HG02588 (cell line): ENCODE data around the gene HPS5.
A peak's percentile ranks its signal among the peaks of the same experiment; 100 is the strongest.

Experiments
- ATAC-seq: cut with Tn5 transposase; IDR thresholded peaks from one replicate; pipeline ENCODE4 v1.9.1; 2021; ENCODE audit warnings: mild to moderate bottlenecking, moderate library complexity; ENCODE audit not compliant: unreplicated experiment

The HPS5 gene

DNA sequence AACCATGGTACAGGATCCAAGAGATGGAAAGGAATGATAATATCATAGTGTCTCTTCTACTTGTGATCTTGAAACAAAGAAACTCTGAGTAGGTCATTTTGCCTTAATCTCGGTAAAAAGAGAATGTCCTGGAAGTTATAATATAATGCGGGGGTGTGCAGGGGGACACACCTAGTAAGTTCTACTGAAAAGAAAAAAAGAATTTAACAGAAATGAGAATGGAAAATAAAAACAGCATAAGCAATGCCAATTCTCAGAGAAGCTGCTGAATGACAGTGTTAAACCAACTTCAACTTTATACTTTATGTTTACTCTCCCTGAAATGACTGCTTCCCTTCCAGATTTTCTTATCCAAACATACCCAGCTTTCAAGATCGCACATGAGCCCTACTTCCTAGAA is 2.0 kb downstream of the HPS5 start:
- ATAC-seq = no peak

DNA sequence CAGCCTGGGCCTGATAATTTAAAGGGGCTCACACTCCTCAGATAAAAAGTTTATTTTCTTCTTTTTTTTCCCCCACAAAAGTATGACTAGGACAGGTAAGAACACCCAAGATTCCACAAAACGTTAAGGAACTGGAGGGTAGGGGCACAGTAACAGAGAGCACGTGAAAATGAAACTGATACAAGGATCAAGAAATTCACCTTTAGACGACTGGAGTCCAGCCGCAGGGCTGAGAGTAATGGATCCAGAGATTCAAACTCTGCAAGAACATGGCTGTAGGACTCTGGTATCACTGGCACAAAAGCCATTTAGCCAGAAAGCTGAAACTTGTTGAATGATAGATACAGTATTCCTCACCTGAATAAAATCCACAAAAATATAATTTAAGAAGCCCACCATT is 4.4 kb downstream of the HPS5 start:
- ATAC-seq = no peak

DNA sequence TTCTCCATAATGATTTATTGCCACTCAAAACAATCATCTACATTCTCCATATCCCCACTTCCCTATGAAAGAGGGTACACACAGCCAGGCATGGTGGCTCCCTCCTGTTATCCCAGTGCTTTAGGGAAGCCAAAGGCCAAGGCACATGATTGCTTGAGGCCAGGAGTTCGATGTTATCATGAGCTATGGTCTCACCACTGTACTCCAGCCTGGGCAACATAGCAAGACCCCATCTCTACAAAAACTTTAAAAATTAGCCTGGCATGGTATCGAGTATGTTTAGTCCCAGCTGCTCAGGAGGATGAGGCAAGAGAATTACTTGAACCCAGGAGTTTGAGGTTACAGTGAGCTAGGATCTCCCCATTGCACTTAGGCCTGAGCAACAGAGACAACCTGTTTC is 6.0 kb downstream of the HPS5 start:
- ATAC-seq = no peak

DNA sequence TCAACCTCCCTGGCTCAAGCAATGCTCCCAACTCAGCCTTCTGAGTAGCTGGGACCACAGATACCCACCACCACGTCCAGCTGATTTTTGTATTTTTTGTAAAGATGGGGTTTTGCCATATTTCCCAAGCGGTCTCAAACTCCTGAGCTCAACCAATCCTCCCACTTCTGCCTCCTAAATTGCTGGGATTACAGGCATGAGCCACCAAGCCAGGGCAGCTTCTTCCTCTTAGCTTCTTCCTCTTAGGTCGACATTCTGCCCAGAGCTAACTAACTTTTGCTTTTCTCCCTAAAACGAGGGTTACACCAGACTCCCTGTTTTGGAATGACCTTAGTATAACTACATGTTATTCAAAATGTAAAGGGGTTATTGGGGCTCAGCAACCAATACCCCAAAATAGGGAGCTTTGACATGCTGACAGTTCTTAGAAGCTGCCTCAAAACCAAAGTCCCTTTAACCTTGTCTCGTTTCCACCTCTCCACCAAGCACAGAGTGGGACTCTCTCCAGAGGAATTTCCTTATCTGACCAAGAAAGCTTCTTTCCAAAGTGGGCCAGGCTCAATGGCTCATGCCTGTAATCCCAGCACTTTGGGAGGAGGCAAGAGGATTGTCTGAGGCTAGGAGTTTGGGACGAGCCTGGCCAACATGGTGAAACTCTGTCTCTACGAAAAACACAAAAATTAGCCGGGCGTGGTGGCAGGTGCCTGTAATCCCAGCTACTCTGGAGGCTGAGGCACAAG is 7.0 kb downstream of the HPS5 start:
- ATAC-seq = no peak

DNA sequence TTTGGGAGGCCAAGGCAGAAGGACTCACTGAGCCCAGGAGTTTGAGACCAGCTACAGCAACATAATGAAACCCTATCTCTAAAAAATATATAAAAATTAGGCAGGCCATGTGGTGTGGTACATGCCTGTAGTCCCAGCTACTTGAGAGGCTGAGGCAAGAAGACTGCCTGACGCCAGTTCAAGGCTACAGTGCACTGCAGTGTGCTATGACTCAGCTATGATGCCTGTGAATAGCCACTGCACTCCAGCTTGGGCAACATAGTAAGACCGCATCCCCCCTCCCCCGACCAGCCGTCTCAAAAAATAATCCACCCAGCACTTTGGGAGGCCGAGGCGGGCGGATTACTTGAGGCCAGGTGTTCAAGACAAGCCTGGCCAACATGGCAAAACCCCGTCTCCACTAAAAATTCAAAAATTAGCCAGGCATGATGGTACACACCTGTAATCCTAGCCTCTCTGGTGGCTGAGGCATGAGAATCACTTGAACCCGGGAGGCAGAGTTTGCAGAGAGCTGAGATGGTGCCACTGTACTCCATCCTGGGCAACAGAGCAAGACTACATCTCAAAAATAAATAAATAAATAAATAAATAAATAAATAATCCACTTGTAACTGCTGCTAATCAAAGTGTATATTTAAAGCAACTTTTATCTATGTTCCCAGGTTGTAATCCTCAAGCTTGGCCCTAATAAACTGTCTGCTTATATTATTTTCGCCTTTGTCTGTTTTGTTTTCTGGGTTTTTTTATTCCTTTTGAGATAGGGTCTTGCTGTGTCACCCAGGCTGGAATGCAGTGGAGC is 7.8 kb downstream of the HPS5 start:
- no peak for ATAC-seq

DNA sequence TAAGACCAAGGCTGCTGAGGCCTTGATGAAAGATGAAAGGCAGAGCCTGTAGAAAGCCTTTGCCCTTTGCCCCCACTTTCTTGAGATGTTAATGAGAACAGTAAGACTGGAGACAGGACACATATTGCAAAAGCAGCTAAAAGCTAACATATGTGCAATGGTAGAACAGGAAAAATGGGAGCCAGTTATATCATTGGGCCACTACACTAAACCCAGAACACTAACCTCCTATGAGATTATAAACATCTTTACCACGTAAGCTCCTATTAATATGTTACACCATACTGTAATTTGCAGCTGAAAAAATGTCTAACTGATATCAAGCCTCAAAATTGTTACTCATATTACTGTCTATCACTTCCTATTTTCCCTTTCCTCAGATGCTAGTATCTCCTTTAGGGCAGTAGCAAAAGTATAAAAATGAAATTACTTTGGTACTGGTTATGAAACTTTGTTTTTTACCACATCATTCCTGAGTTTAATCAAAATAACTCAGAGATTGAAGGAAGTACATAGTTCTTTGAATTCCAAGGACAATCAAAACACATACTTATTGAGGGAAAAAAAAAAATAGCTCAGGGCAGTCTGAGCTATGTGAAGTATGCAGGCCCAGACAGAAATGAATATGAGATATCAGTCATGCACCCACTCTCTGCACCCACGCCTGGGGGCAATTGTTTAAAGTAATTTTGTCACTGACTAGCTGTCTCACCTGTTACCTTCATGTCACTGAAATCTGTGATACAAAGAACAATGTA is 9.1 kb downstream of the HPS5 start:
- no peak for ATAC-seq

DNA sequence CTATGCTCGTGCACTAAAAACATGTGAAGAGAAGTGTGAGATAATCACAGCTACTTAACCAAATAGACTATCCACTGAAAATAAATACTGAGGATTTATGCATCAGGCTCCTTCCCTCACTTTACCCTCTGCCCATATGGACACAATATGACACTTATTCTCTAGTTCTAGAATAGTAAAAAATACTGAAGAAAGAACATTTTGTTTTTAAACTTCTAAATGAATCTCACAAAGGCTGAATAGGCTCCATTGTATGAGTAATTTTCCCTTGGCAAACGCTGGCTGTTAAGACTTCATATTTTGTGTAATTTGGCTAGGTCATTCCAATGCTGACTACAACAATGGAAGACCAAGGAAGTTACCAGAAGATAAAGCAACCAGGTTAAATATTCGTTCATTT is 9.9 kb downstream of the HPS5 start:
- no peak for ATAC-seq

DNA sequence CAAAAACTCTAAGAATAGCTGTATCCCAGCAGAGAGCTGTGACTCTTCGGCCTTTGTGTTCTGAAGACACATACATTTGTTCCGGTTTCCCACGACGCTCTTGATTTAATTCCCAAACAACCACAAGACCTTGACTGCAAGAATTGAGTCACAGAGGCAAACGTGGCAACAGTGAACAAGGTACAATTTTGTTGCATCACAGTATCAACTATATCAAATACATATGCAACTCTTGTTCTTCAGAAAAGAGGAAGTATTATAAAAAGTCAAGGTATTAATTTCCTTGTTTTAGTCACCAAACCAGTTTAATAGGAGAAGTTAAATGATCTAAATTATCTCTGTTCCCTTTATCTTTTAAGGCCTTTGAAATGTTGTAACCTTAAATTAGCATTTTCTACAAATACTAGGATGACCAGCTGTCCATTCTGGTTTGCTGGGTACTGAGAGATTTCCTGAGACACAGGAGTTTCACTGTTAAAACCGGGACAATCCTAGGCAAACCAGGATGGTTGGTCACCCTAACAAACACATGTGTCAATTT is 11.1 kb downstream of the HPS5 start:
- ATAC-seq = no peak

DNA sequence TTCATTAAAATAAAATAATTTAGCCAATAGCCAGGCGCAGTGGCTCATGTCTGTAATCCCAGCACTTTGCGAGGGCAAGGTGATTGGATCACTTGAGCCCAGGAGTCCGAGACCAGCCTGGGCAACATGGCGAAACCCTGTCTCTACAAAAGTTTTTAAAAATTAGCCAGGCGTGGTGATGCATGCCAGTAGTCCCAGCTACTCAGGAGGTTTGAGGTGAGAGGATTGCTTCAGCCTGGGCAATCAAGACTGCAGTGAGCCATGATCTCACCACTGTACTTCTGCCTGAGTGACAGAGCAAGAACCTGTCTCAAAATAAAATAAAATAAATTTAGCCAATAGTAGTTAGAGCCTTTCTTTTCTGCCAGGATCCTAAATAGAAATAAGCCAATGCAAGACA is 12.2 kb downstream of the HPS5 start:
- ATAC-seq = no peak

DNA sequence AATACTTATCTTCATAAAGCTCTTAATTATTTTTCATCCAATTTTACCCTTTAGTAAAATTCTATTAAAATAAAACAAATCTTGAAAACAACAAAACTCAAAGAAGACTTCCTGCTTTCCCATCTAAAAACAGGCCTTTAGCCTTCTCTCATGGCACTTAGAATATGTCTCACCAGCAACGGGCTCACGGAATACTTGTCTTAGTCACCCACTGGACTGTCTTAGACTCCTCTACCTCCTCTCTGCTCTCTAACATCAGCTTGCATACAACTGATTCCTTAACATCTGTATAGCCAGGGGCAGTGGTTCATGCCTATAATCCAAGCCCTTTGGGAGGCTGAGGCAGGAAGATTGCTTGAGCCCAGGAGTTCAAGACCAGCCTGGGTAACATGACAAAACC is 13.7 kb downstream of the HPS5 start:
- no peak for ATAC-seq

DNA sequence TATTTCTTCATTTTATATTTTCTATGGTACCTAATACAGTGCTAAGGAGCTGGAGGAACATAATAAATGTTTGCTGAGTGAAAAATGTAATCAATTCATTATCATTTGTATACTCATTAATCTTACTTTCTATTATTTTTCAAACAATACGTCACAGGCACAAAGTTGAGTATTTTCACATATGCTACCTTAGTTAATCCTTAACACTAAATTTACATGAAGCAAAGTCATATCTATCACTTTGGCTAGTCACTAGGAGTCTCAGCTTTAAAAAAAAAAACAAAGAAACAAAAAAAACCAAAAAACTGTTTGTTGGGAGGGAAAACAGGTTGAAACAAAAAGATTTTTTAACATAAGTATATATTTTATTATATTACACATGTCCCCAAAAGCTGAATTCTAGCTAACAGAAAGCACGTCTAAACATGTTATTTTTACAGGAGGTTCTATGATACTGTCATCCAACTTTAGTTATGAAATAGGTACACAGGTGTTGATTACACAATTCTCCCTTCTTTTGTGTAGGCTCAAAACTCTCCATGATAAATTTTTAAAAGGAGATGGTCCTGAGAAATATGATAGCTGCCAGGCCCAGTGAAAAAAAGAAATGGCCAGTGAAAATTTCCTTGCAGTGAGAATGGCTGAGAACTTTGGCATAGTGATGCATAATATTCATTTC is 14.3 kb downstream of the HPS5 start:
- ATAC-seq = no peak

DNA sequence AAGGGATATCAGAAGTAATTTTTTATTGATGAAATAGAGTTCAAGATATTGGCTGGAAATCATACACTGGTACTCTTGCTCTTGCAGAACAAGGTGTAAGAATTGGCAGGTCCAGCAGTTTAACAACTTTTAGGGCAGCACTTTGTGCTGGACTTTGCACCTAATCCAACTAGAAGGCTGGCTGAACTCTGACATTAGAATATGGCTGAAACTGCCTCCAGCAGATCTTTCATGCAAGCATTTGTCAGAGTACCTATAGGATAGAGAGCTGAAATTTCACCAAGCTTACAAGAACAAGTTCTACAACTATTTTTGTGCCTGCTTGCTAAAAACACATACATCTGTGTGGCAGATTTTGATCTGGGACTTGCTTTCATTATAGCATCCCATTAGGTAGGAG is 17.2 kb downstream of the HPS5 start:
- no peak for ATAC-seq

DNA sequence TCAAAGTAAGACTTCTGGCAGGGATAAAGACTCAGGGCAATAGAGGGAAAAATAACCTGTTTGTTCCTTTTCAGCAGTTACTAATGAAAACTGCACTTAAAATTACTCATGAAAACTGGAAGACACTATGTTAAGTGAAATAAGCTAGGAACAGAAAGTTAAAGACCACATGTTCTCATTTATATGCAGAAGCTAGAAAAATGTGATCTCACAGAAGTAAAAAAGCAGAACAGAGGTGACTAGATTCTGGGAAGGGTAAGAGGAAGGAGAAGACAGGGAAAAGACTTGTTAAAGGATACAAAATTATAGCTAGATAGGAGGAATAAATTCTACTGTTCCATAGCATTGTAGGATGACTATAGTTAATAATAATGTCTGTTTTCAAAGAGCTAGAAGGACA is 22.2 kb downstream of the HPS5 start:
- no peak for ATAC-seq

DNA sequence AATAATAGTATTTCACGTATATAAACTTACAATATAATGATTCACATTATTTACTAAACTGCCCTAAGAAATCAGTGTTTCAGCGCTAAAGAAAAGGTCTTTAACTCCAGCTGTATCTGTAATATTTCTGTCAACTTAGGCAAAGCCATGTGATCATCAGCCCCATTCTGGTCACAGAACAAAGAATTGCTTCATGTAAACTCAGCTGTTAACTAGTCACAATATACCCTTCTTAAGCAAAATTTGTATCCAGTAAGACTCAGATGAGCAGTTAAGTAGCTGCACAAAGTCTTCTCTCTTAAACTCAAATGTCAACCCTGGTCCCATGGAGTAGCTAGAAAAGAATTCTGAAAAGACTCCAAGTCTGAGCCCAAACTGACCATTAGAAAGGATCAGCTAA is 26.6 kb downstream of the HPS5 start:
- ATAC-seq = no peak

DNA sequence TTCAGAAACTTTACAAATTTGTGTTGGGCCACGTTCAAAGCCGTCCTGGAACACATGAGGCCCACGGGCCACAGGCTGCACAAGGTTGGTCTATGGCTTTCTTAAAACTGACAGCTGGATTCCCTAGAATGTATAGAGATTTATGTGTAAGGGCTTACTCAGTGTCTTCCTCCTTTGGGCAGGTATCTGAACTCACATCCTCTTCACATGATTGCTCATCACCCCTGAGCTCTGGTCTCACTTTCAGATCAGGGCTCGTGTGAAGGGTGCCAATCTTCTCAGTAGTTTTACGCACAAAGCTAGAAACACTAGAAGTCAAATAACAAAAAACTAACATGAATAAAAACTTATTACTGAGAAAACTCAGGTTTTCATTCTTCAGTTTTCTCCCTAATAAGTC is 27.1 kb downstream of the HPS5 start:
- ATAC-seq = no peak

DNA sequence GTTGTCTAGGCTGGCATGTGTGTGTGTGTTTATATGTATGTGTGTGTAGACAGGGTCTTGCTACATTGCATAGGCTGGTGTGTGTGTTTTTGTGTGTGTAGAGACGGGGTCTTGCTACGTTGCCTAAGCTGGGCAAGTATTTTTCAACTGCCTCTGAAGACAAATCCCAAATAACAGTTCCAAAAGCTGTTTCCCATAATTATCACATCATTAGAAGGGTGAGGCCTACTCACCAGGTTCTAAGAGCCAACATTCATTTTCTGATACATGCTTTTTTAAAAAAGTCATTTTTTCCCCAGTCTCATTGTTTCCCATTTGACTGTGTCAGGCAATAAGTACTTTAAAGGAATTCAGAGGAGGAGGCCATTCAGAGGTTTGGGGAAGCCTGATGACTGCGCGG is 33.0 kb downstream of the HPS5 start:
- no peak for ATAC-seq

DNA sequence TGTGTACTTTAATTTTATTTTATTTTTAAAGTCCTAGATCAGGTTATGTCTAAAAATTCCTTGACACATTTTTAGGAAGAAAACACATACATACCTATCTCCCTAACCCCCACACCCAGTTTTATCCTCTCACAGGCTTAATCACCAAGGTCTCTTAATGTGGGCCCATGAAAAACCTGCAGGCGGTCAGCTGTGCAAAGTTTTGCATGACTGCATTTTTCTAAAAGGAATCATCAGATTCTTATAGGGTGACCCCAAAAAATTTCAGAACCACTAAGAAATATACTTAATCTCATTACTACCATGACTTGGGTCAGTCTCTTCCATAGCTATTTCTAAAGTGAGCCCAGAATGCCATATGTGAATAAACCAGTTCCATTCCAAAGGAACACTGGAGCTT is 36.1 kb downstream of the HPS5 start:
- no peak for ATAC-seq

DNA sequence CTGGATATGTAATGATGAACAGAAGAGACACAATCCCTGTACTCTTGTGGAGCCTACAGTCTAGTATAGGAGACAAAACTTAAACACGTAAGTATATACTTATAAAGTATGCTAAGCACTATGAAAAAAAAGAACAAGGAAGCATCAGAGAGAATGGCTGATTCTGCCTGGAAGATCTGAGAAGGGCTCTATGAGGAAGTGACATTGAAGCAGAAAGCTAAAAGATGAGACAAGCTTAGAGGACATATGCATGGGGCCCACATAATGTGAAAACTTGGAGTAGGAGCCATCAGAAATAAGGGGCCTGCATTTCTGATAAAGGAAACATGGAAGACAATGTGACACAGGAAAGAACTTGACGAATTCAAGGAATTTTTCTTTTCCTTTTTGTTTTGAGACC is 39.3 kb downstream of the HPS5 start:
- ATAC-seq = no peak

DNA sequence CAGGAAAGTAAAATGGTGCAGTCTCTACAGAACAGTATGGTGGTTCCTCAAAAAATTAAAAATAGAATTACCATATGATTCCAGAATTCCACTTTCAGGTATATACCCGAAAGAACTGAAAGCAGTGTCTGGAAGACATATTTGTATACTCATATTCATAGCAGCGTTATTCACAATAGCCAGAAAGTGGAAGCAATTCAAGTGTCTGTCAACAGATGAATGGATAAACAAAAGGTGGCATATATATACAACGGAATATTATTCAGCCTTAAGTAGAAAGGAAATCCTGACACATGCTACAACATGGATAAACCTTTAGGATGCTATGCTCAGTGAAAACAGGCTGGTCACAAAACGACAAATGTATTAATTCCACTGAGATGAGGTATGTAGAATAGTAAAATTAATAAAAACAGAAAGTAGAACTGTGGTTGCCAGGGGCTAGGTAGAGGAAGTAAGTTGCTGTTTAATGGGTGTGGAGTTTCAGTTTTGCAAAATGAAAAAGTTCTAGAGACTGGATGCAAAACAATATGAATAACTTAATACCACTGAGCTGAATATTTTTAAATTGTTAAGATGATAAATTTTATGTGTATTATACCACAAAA is 41.4 kb downstream of the HPS5 start:
- peak; percentile 88 for ATAC-seq

DNA sequence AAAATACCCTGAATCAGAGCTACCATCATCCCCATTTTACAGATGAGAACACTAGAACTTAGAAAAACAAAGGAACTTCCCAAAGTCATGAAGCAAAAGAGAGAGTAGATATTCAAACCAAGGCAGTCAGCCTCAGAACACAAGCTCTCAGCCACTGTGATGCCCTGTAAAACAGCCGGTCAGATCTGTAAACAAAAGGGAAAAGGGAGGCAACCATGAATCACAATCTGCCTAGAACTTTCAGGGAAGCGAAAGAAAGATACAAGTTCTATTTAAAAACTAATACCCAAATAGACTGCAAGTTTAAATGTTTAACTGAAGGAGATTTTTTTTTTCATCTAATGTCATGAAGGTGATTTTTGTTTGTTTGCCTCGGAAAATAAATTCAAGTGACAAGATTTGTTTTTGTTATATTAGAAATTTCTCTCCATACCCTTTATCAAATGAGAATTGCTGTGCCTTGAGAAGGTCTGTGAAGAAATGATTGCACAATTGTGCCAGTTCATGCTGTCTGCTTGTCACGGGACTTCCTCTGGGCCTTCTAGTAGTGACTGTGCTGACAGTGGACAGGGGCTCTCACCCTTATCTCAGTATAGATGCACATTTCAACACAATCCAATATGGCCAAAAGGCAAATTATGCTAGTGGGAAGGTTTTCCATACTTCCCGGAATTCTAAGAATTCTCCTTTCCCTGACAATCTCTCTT is 44.2 kb downstream of the HPS5 start:
- no peak for ATAC-seq
